Measurements from ENCODE around the gene FIBP.

FIBP gene

DNA sequence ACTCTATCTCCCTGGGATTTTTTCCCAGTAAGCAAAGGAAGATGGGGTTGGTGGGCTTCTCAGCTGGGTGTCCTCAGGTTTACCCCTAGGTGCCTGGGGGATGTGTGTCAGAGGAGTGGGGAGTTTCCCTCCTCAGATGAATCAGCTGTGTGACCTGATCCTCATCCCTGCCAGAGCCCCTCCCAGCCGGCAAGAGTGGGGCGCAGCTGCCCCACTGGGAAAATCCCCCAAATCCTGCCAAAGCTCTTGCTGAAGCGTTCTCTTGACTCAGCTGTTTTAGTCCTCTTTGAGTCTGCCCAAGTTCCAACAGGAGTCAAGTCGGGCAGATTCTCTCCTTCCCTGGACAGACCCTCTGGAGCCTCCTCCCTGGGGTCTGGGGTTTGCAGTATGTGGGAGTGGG, 24.6 kb upstream of the FIBP start:
- DNase-seq = no peak

DNA sequence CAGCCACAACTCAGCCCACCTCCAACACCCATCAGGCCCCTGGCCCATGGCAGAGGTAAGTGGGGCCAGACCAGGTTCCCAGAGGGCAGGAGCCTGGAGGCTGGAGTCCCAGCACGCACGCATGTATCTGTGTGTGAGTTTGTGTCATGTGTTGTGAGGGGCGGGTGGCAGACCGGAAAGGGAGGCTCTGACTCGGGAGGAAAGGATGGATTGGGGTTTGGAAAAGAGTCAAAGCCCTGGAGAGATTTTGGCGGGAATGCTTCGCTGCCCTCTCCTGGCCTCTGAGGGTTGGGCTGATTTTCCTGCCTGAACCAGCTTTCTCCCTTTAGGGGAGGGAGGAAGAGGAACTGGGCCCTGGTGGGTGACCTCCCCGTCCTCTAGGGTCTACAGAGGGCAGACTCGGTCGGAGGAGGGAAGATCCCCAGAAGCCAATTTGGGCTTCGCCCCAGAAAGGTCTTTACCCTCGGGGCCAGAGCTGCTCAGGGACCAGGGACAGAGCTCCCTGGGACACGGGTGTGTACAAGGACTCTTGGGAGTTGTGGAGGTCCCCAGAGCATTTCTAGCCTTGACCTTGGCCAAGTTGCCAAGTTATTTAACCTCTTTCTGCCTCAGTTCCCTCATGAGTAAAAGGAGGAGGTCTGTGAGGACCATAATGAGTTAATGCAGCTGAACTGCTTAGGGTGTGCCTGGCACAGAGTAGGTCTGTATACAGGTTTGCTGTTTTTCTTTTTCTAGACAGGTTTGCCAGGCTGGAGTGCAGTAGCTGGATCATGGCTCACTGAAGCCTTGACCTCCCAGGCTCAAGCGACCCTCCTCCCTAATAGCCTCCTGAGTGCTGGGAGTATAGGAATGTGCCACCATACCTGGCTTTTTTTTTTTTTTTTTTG, 23.7 kb upstream of the FIBP start:
- peak; percentile 45 to 57 for DNase-seq

DNA sequence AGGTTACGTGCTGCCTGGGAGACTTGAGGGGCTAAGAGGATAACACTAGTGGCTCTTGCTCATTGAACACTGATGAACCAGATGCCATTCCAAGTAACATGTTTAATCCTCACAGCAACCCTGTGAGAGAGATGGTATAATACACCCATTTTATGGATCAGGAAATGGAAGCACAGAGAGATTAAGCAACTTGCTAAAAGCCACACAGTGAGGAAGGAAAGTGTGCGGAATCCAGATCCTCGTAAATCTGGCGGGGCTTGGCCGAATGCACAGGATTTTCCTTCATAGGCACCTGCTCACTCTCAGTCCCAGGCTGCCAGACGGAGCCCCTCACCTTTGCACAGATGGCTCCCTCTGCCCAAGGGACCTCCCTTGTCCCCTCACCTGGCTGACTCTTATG, 19.6 kb upstream of the FIBP start:
- no peak for DNase-seq

DNA sequence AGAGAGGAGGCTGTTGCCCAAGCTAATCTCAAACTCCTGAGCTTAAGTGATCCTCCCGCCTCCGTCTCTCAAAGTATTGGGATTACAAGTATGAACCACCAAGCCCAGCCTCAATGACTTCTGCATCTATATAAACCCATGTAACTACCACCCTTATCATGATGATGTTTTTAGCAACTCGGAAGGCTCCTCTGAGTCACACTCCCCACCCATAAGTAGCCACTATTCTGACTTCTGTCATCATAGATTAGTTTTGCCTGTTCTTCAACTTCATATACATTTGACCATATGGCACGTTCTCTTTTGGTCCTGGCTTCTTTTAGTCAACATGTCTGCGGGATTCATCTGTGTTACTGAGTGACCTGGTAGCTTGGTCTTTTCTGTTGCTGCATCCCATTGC, 18.3 kb upstream of the FIBP start:
- DNase-seq = peak in 1 of 2 experiments; percentile 28

DNA sequence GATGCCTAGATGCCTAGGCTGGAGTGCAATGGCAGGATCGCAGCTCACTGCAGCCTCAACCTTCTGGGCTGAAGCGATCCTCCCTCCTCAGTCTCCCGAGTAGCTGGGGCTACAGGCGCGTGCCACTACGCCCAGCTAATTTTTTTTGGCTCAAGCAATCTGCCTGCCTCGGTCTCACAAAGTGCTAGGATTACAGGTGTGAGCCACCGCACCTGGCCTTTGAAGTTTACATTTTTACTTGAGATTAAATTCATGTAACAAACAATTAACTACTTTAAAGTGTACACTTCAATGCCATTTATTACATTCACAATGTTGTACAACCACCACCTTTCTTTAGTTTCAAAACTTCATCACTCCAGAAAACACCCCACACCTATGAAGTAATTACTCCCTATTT, 15.4 kb upstream of the FIBP start:
- no peak for DNase-seq

DNA sequence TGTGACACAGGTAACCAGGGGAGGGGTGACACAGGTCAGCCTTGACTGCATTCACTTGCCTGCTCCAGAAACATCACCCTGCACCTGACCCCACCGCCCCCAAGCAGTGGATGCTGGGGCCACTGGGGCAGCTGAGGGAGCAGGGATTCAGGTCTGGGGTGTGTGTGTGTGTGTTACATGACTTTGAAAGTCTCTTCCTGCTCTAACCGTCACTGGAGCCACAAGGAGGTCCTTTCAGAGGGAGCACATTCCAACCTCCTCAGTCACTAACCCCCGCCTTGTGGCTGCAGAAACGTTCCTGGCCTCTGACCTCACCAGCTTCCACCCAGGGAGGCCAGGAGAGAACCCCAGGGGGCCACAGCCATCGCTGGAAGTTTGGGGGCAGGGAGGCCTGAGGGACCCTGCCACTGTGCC, 14.8 kb upstream of the FIBP start:
- DNase-seq = no peak

DNA sequence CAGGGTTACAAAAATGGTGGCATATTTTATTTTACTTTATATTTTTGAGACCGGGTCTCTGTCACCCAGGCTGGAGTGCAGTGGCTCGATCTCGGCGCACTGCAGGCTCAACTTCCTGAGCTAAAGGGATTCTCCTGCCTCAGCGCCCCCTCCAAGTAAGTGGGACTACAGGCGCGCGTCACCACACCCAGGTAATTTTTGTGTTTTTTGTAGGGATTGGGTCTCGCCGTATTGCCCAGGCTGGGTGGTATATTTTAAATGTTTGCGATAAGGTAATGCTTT, 12.6 kb upstream of the FIBP start:
- DNase-seq = no peak

DNA sequence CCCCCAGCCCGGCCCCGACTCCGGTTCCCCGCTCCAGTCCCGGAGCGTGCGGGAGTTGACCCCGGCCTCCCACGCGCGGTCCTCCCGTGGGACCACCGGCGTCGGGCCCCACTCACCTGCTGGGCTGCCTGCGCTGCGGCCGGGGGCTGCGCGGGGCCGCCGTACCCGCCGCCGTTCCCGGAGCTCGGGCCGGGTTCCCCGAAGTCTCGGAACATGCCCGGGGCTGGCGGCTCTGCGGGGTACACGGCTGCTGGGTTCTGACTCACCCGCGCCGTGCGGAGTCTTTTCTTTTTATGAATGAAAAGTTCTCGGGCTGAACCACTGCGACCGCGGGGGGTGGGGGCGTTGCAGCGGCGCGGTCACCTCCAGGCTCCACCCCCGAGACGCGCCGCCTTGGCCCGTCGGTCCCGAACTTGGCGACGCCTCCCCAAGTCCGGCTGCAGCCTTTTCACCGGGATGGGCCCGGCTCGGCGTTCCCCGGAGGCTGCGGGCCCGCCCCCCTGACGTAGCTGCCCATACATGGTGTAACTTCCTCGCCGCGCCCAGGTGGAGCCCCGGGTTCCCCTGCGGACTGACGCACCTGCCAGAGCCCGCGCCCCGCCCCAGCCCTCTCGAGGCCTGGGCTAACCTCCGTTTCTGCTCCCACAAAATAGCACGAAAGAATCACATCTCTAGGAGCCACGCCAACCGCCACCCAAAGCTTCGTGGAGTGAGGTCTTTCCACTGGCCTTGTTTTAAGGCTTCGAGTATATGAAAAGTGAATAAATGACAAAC, 12.0 kb upstream of the FIBP start, which contains the start of gene FOSL1:
Gene FOSL1 (minus strand): TSS at position 264 of the 774 bp plus-strand sequence. CDS start 49 bp downstream, at position 215.
- peak in 1 of 2 experiments; percentile 33 for DNase-seq

DNA sequence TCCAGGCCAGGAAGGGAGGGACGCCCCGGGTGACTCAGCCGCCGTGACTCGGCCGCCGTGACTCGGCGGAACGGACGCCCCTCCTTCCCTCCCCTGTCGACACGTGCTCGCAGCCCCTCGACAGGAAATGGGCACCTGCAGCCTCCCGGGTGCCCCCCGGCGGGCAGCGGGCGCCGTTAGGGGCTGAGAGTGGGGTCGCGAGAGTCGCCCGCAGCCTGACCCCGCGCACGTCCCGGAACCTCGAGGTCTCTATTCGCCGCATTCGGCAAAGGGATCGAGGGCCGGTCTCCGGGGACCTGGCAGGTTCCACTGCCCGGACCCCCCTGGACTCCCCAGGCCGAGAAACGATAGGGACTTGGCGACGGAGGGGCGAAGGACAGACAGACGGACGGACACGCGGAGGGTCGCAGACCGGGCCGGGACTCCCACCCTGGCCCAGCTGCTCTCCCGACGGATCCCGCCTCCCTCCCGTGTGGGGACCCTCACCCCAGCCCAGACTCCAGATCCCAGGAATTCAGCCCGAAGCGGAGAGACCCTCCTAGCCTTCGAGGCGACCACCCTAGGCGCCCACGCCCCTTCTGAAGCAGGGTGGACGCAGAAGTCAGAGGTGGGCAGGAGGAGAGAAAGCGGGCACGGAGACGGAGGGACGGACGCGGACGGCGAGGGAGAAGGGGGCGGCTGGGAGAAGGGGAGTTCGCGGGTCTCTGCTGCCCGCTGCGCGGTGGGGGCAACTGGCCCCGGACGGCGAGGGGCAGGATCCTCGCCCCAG, 11.3 kb upstream of the FIBP start:
- no peak for DNase-seq

DNA sequence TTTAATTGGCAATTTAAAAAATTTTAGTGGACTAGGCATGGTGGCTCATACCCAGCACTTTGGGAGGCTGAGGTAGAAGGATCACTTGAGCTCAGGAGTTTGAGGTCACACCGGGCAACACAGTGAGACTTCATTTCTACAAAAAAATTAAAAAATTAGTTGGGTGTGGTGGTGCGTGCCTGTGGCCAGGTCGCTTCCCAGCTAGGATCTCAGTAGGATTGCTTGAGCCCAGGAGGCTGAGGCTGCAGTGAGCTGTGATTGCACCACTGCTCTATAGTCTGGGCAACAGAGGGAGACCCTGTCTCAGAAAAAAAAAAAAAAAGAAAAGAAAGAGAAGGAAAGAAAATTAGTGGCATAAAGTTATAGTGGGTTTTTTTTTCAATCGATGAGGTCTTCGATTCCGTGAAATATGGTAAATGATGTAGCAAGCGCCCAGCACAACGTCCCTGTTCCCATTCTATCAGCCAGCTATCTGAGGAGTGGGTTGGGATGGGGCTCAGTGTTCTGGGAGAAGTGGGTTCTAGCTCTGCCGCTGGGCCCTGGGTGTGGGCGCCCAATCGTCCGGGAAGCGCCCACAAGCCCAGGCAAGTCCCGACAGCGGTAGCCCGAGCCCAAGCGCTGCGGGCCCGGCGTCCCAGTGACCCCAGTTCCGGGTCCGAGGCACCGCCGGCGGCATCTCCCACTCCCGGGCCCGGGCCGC, 10.5 kb upstream of the FIBP start:
- DNase-seq = no peak

DNA sequence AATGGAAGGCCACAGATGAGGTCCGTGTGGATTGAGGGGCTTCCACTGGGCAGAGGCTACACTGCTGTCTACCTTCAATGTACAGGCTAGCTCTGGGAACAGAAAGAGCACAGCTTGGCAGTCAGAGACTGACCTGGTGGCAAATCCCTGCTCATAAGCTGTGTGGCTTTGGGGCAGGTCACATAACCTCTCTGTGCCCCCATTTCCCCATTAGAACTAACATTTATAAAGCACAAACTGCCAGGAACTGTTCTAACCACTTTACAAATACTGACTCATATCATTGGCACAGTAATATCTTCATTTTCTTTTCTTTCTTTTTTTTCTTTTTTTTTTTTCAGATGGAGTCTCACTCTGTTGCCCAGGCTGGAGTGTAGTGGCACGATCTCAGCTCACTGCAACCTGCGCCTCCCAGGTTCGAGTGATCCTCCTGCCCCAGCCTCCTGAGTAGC, 8.8 kb upstream of the FIBP start:
- DNase-seq = no peak

DNA sequence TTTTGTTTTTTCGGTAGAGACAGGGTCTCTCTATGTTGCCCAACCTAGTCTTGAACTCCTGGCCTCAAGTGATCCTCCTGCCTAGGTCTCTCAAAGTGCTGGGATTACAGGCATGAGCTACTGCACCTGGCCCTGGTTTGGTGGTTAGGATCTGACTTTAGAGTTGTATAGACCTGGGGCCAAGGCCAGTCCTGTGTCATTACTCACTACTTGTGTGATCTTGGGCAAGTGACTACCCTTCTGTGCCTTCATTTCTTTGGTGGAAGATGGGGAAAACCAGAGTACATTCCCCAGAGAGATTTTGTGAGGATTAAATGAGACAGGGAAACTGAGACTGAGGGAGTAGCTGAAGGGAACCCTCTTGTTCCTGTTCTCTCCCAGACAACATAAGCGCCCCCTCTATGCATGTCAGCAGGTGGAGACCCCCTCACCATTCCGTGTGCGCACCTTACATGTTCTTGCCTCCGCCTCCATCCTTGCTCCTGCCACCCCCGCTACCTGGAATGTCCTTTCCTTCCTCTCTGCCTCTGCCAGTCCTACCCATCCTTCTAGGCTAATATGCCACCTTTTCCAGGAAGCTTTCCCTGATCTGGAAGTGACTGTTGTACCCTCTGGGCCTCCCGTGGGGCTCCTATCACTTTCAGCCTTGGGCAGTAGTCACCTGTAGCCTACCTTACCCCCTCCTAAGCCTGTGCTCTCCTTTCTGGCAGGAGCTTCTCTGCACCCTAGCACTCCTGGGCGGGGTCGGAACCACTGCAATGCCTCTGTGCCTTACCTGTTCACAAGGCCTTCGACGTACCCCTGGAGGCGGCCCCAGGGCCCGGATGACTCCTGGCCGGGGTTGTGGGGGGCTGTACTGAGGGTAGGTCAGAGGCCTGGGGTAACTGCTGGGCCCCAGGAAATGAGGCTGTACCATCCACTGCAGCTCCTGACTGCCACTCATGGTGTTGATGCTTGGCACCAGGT, 8.0 kb upstream of the FIBP start:
- DNase-seq = no peak

DNA sequence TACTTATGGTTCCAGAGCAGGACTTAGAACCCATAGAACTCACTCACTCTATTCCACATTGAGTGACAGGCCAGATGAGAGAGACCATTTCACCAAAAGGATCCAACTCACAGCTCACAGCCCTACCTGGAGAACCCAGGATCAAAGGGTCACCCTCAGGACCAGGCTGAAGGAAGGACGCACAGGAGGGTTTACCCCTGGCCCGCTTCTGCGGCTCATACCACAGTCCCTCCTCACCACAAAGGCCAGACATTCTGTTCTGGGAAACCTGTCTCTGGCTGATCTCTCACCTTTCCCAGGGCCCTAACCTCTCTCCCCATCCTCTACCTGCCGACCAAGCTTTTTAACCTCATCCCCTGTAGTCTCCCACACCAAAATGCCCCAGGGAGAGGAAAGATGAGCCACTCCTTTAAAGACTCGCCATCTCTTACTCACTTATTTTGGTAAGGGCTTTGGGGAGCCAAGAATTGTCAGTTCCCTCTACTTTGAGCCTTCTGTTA, 7.3 kb upstream of the FIBP start:
- no peak for DNase-seq

DNA sequence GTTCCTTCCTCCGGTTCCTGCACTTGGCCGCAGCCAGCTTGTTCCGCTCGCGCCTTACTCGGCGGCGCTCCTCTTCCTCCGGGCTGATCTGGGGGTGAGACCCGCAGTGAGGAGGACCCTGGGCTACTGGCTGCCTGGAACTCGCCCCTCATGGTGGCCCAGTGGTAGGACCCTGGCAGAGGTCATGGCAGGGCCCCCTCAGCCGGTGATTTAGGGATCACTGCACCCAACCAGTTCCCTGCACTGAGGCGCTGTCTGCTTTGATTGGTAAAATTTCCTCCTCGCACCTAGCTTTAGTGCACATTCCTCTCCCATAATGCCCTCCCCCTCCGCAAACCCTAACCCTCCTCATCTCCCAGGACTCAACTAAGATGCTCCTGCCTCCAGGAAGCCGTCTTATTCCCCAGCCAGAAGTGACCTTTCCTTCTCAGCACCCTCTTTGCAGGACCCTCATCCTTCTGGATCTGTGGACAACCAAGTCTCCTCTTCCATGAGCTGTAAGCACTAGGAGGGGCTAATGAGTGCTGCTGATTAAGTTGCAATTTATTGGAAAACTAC, 5.8 kb upstream of the FIBP start:
- no peak for DNase-seq

DNA sequence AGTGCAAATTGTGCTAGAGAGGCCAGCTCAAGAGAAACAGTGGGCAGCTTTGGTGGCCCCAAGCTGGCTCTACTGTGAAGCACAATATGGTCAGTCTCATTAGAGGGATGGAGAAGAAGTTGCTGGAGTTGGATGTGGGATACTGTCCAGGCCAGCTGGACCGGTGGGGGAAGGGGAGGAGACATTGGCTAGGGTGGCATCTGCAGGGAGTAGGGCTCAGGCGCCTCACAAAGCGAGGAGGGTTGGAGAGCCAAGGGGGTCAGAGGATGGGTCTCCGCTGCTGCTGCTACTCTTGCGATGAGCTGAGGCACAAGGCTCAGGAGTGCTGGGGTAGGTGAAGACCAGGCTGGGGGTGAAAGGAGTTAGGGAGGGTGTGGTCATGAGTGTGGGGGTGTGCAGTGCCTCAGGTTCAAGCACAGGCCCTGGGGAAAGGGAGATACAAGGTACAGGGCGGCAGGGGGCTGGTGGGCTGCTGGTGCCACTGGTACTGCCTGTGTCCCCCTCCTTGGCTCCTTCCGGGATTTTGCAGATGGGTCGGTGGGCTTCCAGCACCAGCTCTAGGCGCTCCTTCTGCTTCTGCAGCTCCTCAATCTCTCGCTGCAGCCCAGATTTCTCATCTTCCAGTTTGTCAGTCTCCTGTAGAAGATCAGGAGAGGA, 4.5 kb upstream of the FIBP start:
- peak in 1 of 2 experiments; percentile 33 for DNase-seq

DNA sequence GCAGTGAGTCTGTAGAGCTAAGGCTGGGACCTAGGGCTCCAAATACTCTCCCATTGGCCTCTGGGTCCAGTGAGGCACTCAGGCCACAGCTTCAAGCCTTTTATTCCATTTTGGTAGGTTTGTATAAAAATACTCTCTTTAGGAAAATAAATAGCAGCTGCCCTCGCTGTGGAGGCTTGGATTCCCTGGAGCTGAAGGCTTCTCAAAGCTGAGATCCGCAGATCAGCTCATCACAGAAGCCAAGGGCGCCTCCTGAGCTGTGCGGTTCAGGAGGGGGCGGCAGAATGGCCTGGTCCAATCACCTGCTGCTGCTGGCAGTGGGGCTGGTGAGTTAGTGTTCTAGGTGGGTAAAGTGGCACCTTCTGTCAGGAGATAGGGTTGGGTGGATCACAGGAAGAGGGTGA, 3.9 kb upstream of the FIBP start:
- DNase-seq = peak in 1 of 2 experiments; percentile 40

DNA sequence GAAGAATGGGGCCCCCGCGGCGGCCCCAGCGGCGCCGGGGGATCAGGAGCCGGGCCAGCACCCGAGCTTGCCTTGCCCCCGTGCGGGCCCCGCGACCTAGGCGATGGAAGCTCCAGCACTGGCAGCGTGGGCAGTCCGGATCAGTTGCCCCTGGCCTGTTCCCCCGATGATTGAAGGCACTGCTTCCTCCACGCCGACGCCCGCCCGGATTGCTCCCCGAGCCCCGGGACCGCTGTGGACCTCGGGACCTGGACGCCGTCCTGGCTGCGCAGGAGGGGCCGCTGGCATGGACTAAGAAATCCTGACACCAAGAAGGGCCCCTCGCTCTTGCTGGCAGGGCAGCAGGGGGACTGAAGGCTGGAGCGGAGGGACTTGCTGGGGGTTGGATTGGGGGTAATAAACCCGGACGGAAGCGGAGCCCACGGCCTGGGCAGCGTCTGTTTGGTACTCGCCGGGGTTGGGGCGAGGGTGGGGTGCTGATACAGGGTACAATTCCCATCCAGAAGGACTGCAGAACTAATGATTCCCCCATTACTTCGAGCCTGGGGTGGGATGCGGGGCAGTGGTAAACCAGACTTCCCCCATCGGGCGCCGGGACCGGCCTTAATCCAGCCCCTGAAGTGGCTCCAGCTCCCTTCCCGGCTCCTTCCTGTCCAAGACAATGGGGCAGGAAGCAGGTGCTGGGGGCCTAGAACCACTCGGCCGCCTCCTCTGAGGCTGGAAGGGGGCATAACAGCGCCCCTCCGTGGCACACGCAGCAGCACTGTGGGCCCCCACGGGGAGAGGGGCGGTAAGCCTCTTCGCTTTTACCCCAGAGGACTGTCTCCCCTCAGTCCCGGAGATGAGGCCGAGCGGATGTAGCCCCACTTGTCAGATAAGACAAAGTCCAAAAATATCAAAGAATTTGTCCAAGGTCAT, 3.2 kb upstream of the FIBP start:
- DNase-seq = peak; percentile 49 to 71

DNA sequence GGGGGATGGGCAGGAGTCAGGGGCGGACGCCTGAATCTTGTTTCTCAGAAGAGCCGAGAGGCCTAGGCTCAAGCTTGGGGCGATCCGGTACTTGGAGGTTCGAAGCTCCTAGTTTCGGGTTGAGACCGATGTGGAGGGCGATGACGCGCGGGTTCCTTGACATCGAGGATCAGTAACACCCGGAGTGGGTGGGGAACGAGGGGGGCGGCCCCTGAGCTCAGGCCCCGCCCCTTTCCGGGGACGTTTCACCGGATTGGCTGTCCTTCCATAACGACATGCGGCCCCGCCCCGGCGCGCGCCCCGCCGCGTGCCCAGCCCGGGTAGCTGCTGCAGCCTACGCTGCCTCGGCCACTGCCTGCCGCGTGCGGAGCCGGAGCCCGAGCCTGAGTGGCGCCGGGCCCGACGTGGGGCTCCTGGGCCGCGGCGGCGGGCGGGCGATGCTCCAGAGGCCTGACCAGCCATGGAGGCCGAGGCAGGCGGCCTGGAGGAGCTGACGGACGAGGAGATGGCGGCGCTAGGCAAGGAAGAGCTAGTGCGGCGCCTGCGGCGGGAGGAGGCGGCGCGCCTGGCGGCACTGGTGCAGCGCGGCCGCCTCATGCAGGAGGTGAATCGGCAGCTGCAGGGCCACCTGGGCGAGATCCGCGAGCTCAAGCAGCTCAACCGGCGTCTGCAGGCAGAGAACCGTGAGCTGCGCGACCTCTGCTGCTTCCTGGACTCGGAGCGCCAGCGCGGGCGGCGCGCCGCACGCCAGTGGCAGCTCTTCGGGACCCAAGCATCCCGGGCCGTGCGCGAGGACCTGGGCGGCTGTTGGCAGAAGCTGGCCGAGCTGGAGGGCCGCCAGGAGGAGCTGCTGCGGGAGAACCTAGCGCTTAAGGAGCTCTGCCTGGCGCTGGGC, 2.3 kb upstream of the FIBP start, which contains the start of gene CCDC85B:
Gene CCDC85B (plus strand): TSS at position 350 of the 895 bp plus-strand sequence. CDS start 111 bp downstream, at position 461.
- DNase-seq = peak; percentile 89 to 95
